Caki2 (cell line): Measurements from ENCODE around the gene TGM5. TPM values are rescaled to one million over a fixed set of nuclear protein-coding genes. Genes with fewer than 3 reads are reported as not detected.

ENCODE experiments used
- DNase-seq: peaks from one replicate; pipeline ENCODE4 v3.0.0-alpha.2; 2015; ENCODE audit warnings: low read depth
- in situ Hi-C: cut with HindIII; loops from 2 replicates; pipeline ENCODE4 v1.10.0; 2016; ENCODE audit warnings: low sequenced_read_pairs, low pct_unique_long_range_greater_than_20kb, mixed read lengths
- total RNA-seq: library from RNA; depleted of rRNA; stranded (reverse); fragments of >200 nt; shearing (Covaris generic); gene quantifications from 2 replicates; pipeline ENCODE4 v1.2.3, GENCODE V29; 2014; ENCODE audit warnings: low replicate concordance

TGM5 gene
- total RNA-seq, 1 experiment from 2014 or later = not detected

DNA sequence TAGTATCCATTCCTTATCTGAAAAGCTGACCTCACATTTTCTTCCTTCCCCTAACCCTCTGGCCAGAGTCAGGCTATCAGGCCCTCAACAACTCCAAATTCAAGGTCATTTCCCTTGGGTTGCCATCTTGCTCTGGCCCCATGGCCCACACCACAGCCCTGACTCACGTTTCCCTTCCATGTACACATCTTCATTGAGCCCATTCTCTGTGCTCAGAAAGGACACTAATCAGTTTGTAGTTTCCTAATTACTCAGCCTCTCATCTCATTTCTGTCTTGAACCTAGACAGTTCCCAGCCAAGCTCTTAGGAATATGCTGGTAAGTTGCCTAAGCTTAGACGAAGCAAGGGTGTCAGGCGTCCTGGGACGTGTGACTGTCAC lies 14.9 kb downstream of the TGM5 start:
- in situ Hi-C loops = no loop called here
- no peak for DNase-seq

DNA sequence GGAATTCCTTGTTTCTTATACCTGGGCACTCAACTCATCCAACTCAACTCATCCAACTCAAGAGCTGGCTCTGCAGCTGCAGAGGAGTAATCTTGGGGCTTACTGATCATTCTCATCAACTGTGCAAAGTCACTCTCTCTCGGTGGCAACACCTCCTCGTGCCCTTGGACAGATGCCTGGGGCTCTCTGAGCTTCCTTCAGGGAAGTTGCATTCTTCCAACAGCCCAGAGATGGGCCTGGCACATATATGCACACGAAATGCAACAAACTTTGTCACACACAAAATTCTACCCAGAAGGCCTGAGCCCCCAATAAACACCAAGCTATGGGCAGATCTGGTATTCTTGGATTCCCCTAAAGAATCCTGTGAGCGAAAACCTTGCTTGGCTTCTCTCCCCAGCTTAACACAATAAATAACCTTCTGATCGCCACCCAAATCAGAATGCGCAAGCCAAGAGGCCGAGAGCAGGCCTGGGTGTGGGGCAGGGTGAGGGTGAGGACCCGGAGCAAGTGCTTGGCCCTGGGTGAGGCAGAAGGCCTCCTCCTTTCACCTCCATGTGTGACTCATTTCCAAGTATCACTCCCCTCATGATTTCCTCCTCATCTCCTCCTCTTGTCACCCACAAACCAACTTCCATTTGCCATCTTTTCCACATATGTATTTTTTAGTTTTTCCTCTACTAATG lies 15.4 kb downstream of the TGM5 start:
- in situ Hi-C loops = no loop called here
- DNase-seq = no peak

DNA sequence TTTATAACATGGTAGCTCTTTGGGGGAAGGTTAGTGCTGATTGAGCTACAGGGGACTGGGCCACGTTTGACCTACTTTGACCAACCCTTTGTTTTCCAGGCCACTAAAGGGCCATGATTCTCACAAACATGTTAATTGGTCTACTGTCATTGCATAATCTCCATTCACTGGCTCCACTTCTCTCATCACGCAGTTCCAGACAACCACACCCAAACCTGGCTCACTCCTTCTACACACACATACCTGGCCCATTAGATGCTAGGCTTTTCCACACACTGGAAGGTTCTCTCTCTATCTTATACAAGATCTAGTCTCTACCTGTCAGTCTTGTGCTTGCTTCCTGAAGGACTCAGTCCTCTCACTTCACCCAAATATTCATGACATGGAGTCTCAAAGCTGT lies 15.9 kb downstream of the TGM5 start:
- DNase-seq = no peak
- in situ Hi-C loops = no loop called here

DNA sequence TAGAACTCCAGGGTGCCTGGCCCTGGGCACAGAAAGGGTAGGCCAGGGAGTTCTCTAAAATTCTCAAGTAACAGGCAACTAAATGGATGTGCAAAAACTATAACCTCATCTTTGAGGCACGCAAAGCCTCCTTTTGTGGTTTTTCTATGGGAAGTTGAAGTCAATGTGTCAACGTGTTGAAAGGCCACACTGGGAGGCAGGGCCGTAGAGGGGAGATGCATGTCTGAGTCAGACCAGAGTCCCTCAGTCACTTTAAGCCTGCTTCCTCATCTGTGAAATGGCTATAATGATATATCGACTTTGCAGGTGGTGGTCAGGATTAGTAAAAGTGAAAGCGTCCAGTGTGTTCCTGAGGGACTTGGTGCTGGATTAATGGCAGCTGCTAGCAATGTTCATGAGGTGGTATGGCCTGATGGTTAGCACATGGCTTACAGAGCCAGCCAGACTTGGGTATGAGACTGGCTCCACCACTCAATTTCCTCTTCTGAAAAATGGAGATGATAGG lies 17.0 kb downstream of the TGM5 start:
- in situ Hi-C loops = no loop called here
- DNase-seq = no peak

DNA sequence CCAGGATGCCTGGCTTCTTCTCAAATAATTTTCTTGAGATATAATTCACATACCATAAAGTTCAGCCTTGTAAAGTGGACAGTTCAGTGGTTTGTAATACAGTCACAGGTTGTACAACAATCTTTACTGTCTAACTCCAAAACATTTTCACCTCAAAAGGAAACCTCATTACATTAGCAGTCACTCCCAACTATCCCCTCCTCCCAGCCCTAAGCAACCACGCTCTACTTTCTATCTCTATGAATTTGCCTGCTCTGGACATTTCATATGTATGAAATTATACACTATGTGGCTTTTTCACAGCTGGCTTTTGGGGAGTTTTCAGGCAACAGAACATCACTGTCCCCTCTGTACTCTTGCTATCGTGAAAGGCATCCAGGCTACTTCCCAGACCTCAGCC lies 17.5 kb downstream of the TGM5 start:
- in situ Hi-C loops = no loop called here
- no peak for DNase-seq

DNA sequence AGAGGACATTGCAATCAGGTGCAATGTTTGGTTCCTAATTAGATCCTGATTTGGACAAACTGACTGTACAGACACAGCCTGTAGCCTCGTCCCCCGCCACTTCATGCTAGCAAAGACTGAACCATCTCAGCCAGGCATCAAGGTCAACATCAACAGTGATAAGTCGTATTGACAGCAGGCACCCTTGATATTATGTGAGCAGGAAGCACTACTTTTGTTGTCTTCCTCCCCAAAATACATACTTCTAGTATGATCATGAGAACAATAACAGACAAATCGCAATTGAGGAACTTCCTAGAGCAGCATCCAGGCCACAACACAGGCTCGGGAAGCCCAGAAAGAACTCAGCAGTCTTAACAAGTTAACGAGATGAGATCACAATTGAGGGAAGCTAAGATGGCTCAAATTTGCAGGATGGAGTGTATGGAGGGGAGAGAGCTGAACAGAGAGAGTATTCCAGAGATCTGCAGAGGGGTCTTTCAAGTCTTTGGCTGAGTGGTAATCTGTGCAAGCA lies 20.4 kb downstream of the TGM5 start:
- DNase-seq = no peak
- in situ Hi-C loops = no loop called here

DNA sequence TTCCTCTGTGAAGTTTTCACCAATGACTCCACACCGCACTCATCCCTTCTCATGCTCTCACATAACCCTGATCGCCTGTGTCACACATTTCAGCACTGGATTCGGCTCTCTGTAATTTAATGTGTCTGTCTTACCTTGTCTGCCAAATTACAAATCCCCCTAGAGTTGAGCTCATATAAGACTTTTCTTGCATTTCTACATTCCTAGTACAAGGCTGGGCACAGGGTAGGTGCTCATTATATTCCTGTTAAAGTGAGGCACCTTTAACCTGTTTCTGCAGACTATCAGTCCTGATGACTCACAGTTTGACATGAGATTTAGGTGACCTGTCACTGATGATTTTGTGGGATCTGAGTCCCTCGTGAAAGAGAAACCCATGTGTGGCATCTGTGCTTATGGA lies 22.6 kb downstream of the TGM5 start:
- DNase-seq = no peak
- in situ Hi-C loops = no loop called here

DNA sequence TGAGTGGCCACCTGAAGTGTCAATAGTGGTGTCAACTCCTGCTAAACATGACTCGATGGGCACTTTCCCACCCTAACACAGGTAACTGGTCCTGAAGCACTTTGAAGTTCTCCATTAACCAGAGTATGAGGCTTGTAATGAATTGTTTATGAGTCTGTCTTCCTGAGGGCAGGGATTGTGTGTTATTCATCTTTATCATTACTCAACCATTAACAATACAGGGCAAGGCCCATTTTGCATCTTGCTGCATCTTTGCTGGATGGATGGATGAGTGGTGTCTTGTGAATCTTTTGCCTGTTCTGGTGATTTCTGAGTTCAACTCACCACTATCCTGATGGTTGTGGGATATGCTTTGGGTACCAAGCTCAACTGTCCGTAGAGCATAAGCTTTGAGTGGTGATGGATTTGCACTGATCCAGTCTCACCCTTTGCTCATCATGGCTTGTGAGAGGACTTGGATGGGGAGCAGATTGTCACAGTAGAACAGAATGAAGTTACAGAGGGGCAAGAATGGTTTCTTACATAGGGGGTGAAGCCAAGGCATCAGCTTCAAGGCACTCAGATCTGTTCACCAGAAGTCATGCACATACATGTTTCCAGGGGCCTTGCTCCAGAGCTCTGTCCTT lies 23.6 kb downstream of the TGM5 start:
- DNase-seq = no peak
- in situ Hi-C loops = no loop called here

DNA sequence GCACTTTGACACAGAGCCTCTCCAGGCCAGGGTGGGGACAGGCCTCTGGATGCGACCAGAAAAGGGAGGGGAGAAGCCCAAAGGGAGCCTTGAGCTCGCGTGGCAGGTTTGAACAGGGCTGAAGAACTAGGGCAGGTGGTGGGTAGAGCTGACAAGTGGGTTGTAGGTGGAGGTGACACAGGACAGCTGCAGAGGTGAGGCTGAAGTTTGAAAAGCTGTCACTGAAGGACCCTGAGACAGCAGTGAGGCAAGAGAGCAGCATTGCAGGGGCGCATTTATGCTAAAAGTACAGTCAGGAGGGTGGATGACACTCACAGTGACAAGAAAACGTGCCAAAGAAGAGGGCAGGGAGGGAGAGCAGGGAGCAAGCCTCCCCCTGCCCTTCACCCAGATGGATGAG lies 24.1 kb downstream of the TGM5 start:
- in situ Hi-C loops = no loop called here
- no peak for DNase-seq

DNA sequence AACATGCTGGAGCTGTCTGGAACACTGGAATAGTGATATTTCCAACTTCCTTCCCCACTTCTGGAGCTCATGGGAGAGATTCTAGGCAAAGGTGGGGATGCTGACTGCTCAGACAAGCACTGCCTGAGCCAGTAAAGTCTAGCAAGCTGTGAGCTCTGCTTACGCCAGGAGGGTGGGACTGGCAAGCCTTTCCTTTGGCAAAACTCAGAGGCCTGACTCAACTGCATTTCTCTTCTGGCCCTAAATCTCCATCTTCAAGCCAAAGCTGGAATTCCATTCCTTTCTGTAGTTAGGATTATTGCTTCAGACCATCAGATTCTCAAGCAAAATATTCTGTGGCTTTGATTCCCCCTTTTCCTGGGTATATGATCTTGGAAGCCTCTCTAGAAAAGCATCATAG lies 25.6 kb downstream of the TGM5 start:
- no peak for DNase-seq
- in situ Hi-C loops = no loop called here

DNA sequence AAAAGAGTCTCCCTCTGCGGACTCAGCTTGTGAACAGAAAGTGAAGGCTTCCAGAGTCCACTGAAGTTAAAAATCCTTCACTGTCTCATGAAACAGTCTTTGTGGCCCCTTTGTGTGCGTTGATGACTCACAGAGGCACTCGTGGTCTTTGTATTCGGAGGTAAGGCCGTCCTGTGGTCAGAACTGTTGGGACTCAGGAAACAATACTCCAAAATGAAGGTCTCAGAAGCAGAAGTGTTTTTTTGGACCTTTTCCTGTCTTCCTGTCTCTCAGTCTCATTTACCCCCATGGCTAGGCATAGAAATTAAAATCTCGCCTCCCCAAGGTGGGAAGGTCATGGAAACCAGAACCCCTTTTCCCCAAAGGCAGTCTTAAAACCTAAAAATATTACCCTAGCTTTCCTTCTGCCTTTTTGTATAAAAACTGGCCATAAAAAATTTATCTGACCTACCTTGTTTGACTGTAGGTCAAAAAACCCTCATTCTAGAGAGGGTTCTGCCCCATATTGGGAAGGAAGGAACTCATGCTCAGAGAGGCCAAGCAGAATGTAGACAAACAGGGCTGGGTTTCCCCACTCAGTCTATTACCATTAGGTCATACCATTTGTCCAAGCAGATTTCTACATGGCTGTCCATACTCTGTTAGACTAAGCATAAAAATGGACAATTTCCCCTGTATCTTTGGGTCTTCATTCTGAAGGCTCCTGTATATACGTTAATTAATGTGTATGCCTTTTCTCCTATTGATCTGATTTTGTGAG lies 26.8 kb downstream of the TGM5 start:
- DNase-seq = no peak
- in situ Hi-C loops = no loop called here

DNA sequence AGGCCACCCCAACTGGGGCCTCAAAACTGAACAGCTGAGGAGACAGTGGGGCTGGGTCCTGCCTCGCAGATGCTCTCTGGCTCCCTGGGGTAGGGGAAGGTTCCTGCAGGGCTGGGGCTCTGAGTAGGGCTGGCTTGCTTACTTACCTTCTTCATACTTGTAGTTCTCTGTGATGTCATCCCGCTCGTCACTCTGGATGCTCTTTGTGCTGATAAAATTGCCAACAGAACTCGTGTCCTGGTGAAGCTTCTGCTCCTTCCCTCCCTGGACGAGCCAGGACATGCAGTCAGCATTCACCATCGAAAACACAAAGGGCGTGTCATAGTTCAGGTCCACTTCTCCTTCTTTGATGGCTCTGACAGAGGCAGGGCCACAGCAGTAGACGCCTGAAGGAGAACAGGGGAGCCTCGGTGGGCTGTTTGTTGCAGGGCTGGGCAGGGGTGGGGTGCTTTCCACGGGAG lies 28.0 kb downstream of the TGM5 start:
- in situ Hi-C loops = no loop called here
- DNase-seq = no peak

DNA sequence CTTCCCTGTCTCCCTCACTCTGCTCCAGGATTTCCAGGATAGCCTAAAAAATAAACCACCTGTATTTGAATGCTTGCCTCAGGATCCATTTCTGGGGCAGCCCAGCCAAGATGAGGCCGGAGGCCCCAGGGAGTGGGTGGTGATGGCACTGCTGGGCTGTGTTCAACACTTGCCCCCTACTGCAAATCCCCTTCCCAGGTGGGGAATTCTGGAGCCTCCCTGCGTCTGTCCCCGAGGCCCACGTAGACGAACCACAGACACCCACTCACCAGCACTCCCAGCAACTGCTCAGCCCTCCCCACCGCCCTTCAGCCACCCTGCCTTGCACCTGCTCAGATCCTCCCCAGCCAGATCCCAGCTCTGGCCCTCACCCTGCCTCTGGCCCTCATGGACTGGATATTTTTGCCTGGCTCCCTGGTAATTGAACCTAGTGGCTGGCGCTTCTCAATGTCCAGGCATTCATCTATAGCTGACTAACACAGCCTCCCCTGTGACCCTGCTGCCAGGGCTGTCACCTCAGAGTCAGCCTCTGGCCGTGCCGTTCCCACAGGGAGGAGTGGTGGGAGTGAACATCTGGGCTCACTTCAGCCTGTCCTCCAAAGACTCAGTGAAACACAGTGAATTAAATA lies 28.8 kb downstream of the TGM5 start:
- in situ Hi-C loops = no loop called here
- DNase-seq = no peak

DNA sequence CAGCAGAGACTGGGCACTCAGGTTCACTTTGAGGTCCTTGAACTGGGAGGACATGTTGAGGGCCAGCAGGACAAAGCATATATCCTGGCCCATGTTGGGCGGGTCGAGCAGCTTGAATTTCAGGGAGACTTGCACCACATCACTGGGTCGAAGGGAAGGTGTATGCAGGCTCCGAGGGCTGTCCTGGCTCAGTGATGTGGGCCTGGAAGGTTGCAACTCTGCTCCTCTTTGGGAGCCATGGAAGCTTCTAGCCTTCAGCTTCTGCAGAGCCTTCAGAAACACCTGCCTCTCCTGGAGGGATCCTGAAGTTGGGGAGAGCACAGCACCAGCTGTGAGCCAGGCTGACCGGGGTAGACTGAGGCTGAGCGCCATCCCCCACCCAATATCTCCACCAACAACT lies 31.2 kb downstream of the TGM5 start:
- no peak for DNase-seq
- in situ Hi-C loops = no loop called here

DNA sequence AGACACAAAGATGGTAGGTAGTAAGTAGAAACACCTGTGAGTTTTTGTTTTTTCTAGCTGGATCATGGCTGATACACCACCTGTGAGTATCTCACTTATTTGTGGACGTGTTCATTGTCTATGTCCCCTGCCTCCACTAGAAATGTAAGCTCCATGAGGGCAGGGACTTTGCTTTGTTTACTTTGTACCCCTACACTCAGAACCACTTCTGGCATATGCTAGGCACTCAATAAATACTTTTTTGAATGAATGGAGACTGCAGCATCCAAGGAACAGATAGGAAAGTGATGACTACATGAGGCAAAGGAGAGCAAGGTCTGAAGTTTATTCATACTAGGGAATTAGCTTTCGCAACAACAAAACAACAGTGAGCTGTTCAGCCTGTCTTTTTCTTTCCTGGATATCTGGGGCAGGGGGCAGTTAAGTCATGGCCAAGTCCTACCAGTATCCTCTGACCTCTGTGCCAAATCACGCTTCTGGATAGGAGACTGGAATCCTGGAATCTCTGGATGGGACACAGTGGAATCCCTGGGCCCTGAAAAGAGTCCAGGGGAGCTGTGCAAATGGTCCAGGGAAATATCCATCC lies 34.3 kb downstream of the TGM5 start:
- in situ Hi-C loops = no loop called here
- DNase-seq = no peak

DNA sequence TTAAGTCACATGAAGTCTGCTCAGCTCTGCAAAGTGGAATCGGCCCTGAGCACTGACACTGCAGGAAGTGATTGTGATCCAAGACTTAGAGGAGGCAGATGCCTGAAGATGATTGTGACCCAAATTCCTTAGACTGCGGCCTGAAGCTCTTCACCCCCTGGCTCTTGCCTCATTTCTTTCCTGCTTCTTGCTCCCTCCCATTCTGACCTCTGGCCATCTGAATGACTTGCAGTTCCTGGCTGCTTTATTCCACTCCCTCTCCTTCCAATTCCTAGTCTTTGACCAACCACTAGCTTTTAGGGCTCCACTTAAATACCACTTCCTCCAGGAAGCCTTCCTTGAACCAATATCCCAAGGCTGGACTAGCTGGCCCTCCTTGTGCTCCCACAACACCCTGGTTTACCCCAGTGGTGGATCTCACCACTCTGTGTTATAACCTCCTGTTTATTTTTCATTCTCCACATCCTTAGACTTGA lies 36.0 kb downstream of the TGM5 start:
- in situ Hi-C loops = no loop called here
- no peak for DNase-seq

DNA sequence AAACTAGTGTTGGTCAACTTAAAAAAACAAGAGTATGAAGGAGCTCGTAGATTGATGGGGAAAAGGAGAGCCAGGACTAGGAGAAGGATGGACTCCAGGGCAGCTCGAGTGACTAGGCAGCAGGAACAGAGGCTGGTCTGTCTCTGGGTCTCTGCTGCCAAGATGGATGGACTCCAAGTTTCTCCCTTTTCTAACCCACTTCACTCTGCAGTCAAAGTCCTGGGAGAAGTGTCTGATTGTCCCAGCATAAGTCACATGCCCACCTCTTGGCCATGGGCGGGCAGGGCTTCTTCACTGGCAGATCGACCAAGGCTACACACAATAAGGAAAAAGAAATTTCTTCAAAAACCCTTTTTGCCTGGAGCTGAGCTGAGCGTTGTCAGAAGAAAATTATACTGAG lies 36.8 kb downstream of the TGM5 start:
- DNase-seq = no peak
- in situ Hi-C loops = no loop called here
